Transverse colon (tissue), 4 donors: ENCODE data around the gene NPLOC4.

Source experiments
- POLR2A ChIP-seq: fragments of 450-650 bp; IDR thresholded peaks from one replicate; pipeline ENCODE4 v1.6.1; 2016; ENCODE audit warnings: antibody characterized with exemption, mild to moderate bottlenecking, moderate library complexity
- POLR2AphosphoS5 ChIP-seq, 3 donors: sonication (generic); formaldehyde crosslinking; IDR thresholded peaks; one replicate each; pipeline ENCODE4 v1.6.1; 2016; ENCODE audit warnings: antibody characterized with exemption in 3 of 3
- TF ChIP-seq, protein P1 (sequence below), 5 experiments: fragments of 200-600 bp in 3 of 5; fragments of 450-650 bp in 2 of 5; sonication (generic) in 3 of 5; IDR thresholded peaks; 1 replicate in 2 of 5; 2 replicates in 3 of 5; pipeline ENCODE4 v1.5.1; 2016 to 2017; ENCODE audit warnings: antibody characterized with exemption in 5 of 5, inconsistent platforms in 3 of 5, mild to moderate bottlenecking in 2 of 5, moderate library complexity in 1 of 5

DNA sequence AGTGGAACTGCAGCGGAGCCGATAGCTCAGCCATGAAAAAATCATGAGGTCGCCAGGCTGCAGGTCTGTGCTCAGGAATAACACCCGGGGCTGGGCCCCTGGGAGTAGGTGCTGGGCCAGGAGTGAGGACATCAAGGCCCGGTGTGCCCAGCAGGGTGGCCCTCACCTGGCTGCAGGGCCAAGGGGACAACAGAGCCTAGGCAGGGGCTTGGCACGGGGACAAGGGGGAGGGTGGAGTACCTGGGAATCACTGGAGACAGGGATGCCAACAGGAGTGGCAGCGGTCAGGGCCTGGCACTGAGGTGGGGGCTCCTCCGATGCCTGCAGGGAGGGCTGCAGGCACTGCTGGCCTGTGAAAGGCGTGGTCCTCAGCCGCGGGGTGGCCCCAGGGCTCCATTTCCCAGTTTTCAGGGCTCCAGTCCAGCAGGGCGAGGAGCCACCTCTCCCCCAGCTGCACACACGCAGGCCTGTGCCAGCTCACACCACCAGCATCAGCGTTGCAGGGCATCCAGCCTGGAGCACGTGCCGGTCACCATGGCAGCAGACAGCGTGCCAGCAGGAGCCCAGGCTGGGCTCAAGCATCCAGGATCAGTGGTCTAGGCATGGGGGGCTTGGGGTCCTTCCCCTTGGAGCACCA lies 113.4 kb downstream of the NPLOC4 start:
- TF ChIP-seq, protein P1, sequence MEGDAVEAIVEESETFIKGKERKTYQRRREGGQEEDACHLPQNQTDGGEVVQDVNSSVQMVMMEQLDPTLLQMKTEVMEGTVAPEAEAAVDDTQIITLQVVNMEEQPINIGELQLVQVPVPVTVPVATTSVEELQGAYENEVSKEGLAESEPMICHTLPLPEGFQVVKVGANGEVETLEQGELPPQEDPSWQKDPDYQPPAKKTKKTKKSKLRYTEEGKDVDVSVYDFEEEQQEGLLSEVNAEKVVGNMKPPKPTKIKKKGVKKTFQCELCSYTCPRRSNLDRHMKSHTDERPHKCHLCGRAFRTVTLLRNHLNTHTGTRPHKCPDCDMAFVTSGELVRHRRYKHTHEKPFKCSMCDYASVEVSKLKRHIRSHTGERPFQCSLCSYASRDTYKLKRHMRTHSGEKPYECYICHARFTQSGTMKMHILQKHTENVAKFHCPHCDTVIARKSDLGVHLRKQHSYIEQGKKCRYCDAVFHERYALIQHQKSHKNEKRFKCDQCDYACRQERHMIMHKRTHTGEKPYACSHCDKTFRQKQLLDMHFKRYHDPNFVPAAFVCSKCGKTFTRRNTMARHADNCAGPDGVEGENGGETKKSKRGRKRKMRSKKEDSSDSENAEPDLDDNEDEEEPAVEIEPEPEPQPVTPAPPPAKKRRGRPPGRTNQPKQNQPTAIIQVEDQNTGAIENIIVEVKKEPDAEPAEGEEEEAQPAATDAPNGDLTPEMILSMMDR (IDR thresholded peaks at IDR 0.05), result no peak
- TF ChIP-seq POLR2A (no peak), POLR2AphosphoS5 (IDR thresholded peaks at IDR 0.05) (no peak)
